ENCODE results near the gene CPNE5. TPM values are rescaled to one million over a fixed set of nuclear protein-coding genes. Genes with fewer than 3 reads are reported as not detected.

Gene CPNE5
- total RNA-seq, result 10 to 100 TPM in 3 of 4 donors, 1 to 10 TPM in 1; 9.5 to 33.8 (median 12.2) TPM

- DNase-seq, result peak in 1 of 2 donors; percentile 63
- intact Hi-C loops (cut with DNase I; ENCODE audit: low total_unique reads), result no loop called here
Measured at GRCh38 chr6:36838896-36839748, at the start of gene CPNE5. Gene CPNE5 (minus strand): TSS chr6:36839444. CDS start chr6:36839377, 67 bp downstream.

GRCh38 chr6:36888115-36888643 lies 48.9 kb upstream of the CPNE5 start:
- Histone ChIP-seq H3K4me1 (peaks cover 6 to 7% of the 10 kb centered on the region in 2 donors), H3K27ac (no peak overlapping the region), H3K4me3 (no peak overlapping the region), H3K9me3 (no peaks in the 10 kb centered on the region), H3K27me3 (no peaks in the 10 kb centered on the region), H3K36me3 (no peaks in the 10 kb centered on the region)
- TF ChIP-seq POLR2A (IDR thresholded peaks at IDR 0.05) (no peak), CTCF (IDR thresholded peaks at IDR 0.05) (no peak)
- no peak for DNase-seq
- intact Hi-C loops (cut with DNase I; ENCODE audit: low total_unique reads), result loop anchor here (10.0 kb wide), 1 partner anchor 127 kb away; no protein-coding TSS in a partner anchor

More at GRCh38 chr6:36838896-36839748, at the start of gene CPNE5:
- TF ChIP-seq CTCF (IDR thresholded peaks at IDR 0.05) (no peak), POLR2A (IDR thresholded peaks at IDR 0.05) (no peak)
- Histone ChIP-seq H3K27ac (peak within 1 kb of the TSS; percentile 19 to 67), H3K27me3 (no peaks in the 10 kb centered on the region), H3K9me3 (no peaks in the 10 kb centered on the region), H3K4me3 (peak within 1 kb of the TSS; percentile 45 to 46), H3K4me1 (peaks cover 0 to 8% of the 10 kb centered on the region in 2 donors), H3K36me3 (no peaks in the 10 kb centered on the region)

GRCh38 chr6:36886950-36887618 lies 47.8 kb upstream of the CPNE5 start:
- no peak overlapping the region for H3K4me3 ChIP-seq
- H3K4me1 ChIP-seq, result peaks cover 6 to 7% of the 10 kb centered on the region in 2 donors
- no peak for DNase-seq
- peak overlapping the region in 1 of 2 donors; percentile 92 for H3K27ac ChIP-seq
- intact Hi-C loops (cut with DNase I; ENCODE audit: low total_unique reads), result loop anchor here (10.0 kb wide), 1 partner anchor 128 kb away; no protein-coding TSS in a partner anchor
- no peaks in the 10 kb centered on the region for H3K36me3 ChIP-seq
- no peaks in the 10 kb centered on the region for H3K9me3 ChIP-seq
- TF ChIP-seq CTCF (IDR thresholded peaks at IDR 0.05) (no peak), POLR2A (IDR thresholded peaks at IDR 0.05) (no peak)
- H3K27me3 ChIP-seq, result no peaks in the 10 kb centered on the region

GRCh38 chr6:36885461-36886401 lies 46.5 kb upstream of the CPNE5 start, which contains the start of gene C6orf89:
Gene C6orf89 (plus strand): TSS chr6:36885952. CDS start chr6:36899445, 13,493 bp downstream.
- TF ChIP-seq POLR2A (IDR thresholded peaks at IDR 0.05), result peak; percentile 44 to 76
- TF ChIP-seq CTCF (IDR thresholded peaks at IDR 0.05), result peak; percentile 88 to 97 (median 94)
- Histone ChIP-seq H3K9me3 (no peaks in the 10 kb centered on the region), H3K27me3 (no peaks in the 10 kb centered on the region), H3K27ac (peak within 1 kb of the TSS; percentile 91 to 92), H3K4me3 (peak within 1 kb of the TSS; percentile 58 to 92), H3K36me3 (no peaks in the 10 kb centered on the region), H3K4me1 (peaks cover 6 to 7% of the 10 kb centered on the region in 2 donors)
- DNase-seq, result peak; percentile 96 to 99
- intact Hi-C loops (cut with DNase I; ENCODE audit: low total_unique reads), result loop anchor here (10.0 kb wide), 1 partner anchor 129 kb away; no protein-coding TSS in a partner anchor

All from uterus (tissue), 4 donors.